GM19043 (cell line): ENCODE results near the gene TMEM134.

ENCODE experiments used
- ATAC-seq: cut with Tn5 transposase; IDR thresholded peaks from one replicate; pipeline ENCODE4 v1.9.1; 2021; ENCODE audit warnings: low read depth; ENCODE audit not compliant: unreplicated experiment

TMEM134 gene

GRCh38 chr11:67500831-67501715, 32.0 kb upstream of the TMEM134 start:
- ATAC-seq: no peak

GRCh38 chr11:67500484-67500821, 31.4 kb upstream of the TMEM134 start:
- no peak for ATAC-seq

GRCh38 chr11:67499808-67500483, 30.9 kb upstream of the TMEM134 start:
- ATAC-seq: no peak

- ATAC-seq: no peak
Observed at GRCh38 chr11:67498544-67498972, 29.5 kb upstream of the TMEM134 start.

- no peak for ATAC-seq
Observed at GRCh38 chr11:67497656-67498291, 28.7 kb upstream of the TMEM134 start.

- no peak for ATAC-seq
Observed at GRCh38 chr11:67496113-67496512, 27.1 kb upstream of the TMEM134 start.

GRCh38 chr11:67495234-67496005, 26.4 kb upstream of the TMEM134 start:
- no peak for ATAC-seq

GRCh38 chr11:67494371-67495233, 25.6 kb upstream of the TMEM134 start:
- ATAC-seq: no peak

- no peak for ATAC-seq
Observed at GRCh38 chr11:67493548-67494370, 24.7 kb upstream of the TMEM134 start.

GRCh38 chr11:67492801-67493547, 23.9 kb upstream of the TMEM134 start:
- no peak for ATAC-seq

- no peak for ATAC-seq
Observed at GRCh38 chr11:67492069-67492727, 23.1 kb upstream of the TMEM134 start.

GRCh38 chr11:67491276-67492068, 22.4 kb upstream of the TMEM134 start:
- no peak for ATAC-seq

GRCh38 chr11:67490727-67491065, 21.6 kb upstream of the TMEM134 start:
- ATAC-seq: no peak

- no peak for ATAC-seq
Observed at GRCh38 chr11:67489885-67490726, 21.1 kb upstream of the TMEM134 start.

- no peak for ATAC-seq
Observed at GRCh38 chr11:67489203-67489884, 20.3 kb upstream of the TMEM134 start.
